GM19043 (cell line): Measurements from ENCODE around the gene SNTG2.

Experiments used
- ATAC-seq: cut with Tn5 transposase; IDR thresholded peaks from one replicate; pipeline ENCODE4 v1.9.1; 2021; ENCODE audit warnings: low read depth; ENCODE audit not compliant: unreplicated experiment

Gene SNTG2

GRCh38 chr2:1256632-1257324, 306.1 kb downstream of the SNTG2 start:
- no peak for ATAC-seq

DNA sequence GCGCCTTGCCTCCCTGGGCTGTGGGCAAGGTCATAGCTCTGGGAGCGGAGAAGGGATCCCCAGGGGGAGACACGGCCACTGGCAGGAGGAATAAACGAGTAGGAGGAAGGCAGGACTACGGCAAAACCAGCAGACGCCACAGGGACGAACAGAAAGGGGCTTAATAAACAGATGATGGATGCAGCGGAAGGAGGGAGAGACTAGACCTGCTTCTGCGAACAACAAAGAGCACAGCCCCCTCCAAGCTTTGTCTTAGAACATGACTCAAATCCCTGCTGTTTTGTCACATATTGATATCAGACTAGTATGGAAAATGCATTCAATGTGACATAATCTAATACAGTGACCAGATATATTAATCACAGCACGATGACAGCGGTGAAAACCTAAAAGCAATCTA, 306.7 kb downstream of the SNTG2 start:
- no peak for ATAC-seq

DNA sequence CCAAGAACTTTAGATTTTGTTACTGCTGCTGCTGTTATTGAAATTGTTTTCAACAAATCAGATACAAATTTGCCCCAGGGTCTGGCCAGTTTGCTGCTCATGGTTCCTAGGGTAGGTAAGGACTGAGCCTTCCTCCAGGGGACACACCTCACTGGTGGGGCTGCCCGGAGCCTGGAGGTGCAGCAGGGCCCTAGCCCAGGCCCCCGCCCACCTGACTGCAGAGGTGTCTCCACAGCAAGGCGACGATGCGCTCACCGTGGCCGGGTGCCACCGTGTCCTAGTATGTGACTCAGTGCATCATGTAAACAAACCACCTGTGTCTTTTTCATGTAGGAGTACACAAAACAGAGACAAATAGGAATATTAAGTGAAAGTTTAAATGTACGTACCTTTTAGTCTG, 309.1 kb downstream of the SNTG2 start:
- no peak for ATAC-seq

- no peak for ATAC-seq
These were observed 312.0 kb downstream of the SNTG2 start for GRCh38 chr2:1262609-1263008.

- no peak for ATAC-seq
These were observed 314.8 kb downstream of the SNTG2 start for GRCh38 chr2:1265454-1265853.

DNA sequence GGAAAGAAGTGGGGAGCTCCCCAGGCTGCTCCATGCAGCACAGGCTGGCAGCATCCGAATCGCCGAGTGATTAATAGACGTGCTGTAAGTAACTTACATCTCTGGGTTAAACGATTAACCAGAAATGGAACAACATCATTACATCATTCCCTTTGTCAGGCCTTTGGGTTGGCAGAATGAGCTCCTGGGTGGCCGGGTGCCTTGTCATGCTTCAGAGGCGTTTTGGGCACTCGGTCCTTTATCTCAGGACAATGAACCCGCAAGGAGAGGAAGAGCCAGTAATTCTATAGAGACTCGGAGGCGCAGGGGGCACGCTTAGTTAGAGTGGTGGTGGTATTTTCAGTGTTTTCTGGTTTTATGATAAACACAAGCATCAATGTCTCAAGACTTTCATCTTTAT, 315.7 kb downstream of the SNTG2 start:
- no peak for ATAC-seq

GRCh38 chr2:1268034-1268433, 317.4 kb downstream of the SNTG2 start:
- no peak for ATAC-seq

GRCh38 chr2:1269812-1270211, 319.2 kb downstream of the SNTG2 start:
- no peak for ATAC-seq

GRCh38 chr2:1272835-1273234, 322.2 kb downstream of the SNTG2 start:
- no peak for ATAC-seq

GRCh38 chr2:1277634-1278033, 327.0 kb downstream of the SNTG2 start:
- no peak for ATAC-seq

DNA sequence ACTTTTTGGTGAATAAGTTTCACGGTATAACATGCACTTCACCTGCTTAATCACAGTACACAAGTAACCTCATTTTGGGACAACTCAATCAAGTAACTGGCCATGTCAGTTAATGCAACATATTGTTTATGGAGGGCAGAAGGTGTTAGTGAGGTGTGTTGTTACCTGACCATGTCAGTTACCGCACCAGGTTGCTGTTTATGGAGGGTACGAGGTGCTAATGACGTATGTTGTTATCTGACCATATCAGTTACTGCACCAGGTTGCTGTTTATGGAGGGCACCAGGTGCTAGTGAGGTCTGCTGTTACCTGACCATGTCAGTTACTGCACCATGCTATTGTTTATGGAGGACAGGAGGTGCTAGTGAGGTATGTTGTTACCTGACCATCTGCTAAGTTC, 327.5 kb downstream of the SNTG2 start:
- no peak for ATAC-seq

GRCh38 chr2:1278861-1279260, 328.2 kb downstream of the SNTG2 start:
- no peak for ATAC-seq

GRCh38 chr2:1282552-1282951, 331.9 kb downstream of the SNTG2 start:
- no peak for ATAC-seq

DNA sequence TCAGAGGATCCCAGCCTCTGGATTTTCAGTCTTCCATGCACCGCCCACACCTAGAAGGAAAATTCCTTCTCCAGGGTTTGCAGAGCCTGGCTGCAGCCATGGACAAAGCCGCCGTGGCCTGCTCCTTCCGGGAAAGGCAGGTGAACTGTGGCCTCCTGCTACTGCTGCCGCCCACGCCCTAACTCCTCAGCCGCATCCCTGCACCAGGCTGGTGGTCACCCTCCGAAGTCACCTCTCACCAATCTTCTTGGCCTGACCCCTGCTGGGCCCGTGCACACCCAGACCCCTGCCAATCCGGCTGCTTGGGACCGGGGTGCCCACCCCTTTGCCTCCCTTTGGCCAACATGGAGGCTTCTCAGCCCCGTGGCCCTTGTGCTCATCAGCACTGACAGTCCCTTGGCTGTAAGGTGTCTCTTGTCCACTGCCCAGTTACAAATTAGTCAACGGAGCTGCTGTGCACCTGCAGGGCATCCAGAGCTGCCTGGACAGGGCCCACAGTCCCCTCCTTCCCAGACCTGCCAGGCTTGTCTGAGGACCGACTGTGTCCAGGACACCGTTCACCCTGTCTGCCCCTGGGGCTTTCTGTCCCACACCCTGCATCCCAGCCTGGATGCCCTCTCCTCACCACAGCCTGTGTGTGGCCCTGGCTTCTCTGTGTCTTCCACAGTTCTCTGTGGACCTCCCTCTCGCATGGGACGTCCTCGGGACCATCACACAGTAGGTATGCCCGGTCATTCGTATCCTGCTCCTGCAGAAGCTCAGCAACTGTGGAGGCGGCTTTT, 332.6 kb downstream of the SNTG2 start:
- no peak for ATAC-seq

- no peak for ATAC-seq
These were observed 333.2 kb downstream of the SNTG2 start for GRCh38 chr2:1283871-1284270.

GRCh38 chr2:1286929-1287328, 336.3 kb downstream of the SNTG2 start:
- ATAC-seq, result no peak

- no peak for ATAC-seq
These were observed 336.8 kb downstream of the SNTG2 start for GRCh38 chr2:1287427-1287826.

- no peak for ATAC-seq
These were observed 344.3 kb downstream of the SNTG2 start for GRCh38 chr2:1294900-1295299.

GRCh38 chr2:1295740-1296139, 345.1 kb downstream of the SNTG2 start:
- ATAC-seq, result no peak

GRCh38 chr2:1297372-1298159, 346.9 kb downstream of the SNTG2 start:
- no peak for ATAC-seq

- no peak for ATAC-seq
These were observed 348.4 kb downstream of the SNTG2 start for GRCh38 chr2:1299043-1299442.
